NCI-H2196 (cell line): Measurements from ENCODE around the gene HOXC10.

ENCODE experiments used
- DNase-seq: peaks from one replicate; lab custom pipeline; 2025; ENCODE audit not compliant: unreplicated experiment; lab: John Stamatoyannopoulos, UW

HOXC10 gene

DNA sequence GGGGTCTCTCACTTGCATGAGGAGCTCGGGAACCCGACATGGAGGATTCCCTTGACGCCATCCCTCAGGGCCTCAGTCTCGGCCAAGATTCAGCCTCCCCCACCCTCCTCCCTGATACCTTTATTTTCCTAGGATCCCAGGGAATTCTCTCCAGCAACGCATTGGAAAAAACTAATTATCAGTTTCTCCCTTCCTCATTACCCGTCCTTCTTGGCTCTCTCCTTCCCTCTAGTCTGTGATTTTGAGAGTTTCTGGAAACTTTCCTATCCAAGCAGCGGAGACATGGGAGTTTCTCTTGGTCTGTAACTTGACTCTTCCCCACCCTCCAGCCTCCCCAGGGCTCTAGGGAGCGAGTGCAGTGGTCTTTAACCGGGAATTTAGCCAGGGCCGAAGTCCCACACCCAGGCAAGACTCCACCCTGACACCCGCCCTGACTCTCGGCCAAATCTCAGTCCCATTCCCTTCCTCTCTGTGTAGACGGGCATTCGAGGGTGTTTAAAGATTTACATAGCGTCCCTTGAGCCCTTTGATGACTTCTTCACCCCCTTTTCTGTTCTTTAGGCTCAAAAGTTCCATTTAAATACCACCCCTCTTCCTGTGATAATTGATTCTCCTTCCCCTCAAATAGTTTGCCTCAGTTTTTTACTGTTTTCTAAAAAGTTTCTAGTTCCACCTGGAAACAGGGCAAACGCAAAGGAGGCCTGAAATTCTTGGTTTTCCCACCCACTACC, 54.6 kb downstream of the HOXC10 start:
- DNase-seq, result no peak
